D721Med (cell line): Measurements from ENCODE around the gene TMTC4.

ENCODE experiments used
- DNase-seq: peaks from one replicate; pipeline ENCODE4 v3.0.0; 2011; ENCODE audit warnings: low spot score; ENCODE audit not compliant: insufficient read length
- FAIRE-seq: peaks from 2 replicates; lab custom pipeline; 2011; peaks lifted over from hg19 to GRCh38; lab: Jason Lieb, UNC
- TF ChIP-seq, protein P1 (sequence below): IDR thresholded peaks from 2 replicates; pipeline ENCODE4 v1.5.1; 2012; ENCODE audit warnings: mild to moderate bottlenecking, control low read depth; ENCODE audit not compliant: insufficient read depth; ENCODE audit errors: missing control alignments

The TMTC4 gene

DNA sequence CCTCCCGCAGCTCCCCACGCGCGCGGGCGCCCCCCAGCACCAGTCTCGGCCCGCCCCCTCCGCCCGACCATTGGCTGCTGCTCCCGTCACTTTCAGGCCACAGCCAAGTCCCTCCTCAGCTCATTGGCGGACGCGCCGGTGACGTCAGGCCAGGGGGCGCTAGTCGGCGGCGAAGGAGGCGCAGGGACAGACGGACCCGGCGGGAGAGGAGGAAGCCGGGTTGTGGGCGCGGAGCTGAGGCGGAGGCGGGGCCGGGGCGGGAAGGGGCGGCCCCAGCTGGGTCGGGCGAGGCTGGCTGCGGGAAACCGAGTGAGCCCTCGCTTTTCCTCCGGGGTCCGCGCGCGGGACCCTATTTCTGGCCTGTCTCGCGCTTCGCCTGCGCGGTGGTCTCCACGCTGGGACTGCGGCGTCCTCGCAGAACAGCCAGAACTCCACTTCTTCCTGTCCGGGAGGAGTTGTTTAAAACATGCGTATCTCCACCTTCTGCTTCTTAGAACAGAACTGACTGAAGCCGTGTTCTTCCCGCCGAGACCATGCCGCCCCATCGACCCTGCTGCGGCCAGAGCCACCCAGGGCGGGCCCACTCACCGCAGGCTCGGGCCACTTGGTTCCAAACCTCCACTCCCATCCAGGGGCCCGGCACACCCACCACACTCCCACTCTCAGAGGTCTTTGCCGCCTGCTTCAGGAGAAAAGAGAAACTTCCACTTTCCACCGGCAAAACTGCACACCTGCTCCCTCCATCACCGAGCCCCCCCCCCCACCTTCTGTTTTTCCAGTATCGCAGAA, 471 bp upstream of the TMTC4 start:
- no peak for FAIRE-seq
- TF ChIP-seq, protein P1, sequence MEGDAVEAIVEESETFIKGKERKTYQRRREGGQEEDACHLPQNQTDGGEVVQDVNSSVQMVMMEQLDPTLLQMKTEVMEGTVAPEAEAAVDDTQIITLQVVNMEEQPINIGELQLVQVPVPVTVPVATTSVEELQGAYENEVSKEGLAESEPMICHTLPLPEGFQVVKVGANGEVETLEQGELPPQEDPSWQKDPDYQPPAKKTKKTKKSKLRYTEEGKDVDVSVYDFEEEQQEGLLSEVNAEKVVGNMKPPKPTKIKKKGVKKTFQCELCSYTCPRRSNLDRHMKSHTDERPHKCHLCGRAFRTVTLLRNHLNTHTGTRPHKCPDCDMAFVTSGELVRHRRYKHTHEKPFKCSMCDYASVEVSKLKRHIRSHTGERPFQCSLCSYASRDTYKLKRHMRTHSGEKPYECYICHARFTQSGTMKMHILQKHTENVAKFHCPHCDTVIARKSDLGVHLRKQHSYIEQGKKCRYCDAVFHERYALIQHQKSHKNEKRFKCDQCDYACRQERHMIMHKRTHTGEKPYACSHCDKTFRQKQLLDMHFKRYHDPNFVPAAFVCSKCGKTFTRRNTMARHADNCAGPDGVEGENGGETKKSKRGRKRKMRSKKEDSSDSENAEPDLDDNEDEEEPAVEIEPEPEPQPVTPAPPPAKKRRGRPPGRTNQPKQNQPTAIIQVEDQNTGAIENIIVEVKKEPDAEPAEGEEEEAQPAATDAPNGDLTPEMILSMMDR = peak; percentile 25
- DNase-seq = peak; percentile 95

DNA sequence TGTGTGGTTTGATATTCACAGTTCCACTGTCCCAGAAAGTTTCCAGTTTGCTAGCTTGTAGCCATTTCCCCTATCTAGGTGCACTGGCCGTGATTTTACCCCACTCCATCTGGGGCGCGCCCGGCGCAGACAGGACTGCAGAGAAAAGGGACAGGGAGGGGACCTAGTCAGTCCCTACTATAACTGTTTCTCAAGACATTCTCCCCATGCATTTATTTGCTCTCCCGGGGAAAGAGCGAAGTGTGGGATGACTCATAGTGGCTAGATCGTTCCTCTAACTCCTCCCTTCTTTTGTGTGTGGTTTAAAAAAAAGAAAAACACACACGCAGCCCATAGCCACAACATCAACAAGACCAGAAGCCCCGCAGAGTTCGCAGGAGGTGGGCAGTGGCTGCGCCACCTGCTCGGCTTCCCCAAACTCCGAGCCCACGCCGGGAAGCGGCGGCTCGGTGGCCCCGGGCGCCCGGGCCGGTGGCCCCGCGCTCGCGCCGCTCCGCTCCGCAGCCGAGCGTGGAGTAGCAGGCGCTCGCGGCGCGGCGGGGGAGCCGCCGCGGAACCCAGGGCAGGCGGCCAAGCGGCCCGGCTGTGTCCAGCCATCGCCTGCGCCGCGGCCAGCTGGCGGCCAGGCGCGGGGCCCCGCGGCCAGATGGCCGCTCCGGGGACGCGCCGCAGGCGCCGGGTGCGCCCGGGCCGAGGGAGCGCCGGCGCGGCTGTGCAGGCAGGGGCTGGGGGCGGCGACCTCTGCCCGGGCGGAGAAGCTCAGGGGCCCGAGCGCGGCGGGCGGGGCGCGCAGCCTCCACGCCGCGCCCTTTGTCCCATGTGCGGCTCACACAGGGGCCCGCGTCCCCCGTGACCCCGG, 653 bp downstream of the TMTC4 start:
- no peak for FAIRE-seq
- TF ChIP-seq, protein P1 = no peak
- DNase-seq = no peak

DNA sequence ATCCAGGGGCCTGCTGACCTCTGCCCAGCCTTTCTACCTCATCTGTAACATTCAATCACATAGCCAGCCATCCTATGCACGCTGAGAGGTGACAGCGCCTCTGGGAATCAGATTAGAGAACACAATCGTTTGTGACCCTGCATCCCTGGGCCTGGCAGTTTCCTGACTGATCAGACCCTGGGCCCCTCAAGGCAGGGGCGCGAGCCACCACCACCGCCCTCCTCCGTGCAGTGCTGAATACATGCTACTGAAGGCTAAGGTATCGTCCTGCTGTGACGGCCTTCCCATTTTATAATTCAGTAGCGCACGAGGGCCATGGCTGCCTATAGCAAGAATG, 1.3 kb downstream of the TMTC4 start:
- TF ChIP-seq, protein P1 = no peak
- FAIRE-seq = no peak
- DNase-seq = no peak

DNA sequence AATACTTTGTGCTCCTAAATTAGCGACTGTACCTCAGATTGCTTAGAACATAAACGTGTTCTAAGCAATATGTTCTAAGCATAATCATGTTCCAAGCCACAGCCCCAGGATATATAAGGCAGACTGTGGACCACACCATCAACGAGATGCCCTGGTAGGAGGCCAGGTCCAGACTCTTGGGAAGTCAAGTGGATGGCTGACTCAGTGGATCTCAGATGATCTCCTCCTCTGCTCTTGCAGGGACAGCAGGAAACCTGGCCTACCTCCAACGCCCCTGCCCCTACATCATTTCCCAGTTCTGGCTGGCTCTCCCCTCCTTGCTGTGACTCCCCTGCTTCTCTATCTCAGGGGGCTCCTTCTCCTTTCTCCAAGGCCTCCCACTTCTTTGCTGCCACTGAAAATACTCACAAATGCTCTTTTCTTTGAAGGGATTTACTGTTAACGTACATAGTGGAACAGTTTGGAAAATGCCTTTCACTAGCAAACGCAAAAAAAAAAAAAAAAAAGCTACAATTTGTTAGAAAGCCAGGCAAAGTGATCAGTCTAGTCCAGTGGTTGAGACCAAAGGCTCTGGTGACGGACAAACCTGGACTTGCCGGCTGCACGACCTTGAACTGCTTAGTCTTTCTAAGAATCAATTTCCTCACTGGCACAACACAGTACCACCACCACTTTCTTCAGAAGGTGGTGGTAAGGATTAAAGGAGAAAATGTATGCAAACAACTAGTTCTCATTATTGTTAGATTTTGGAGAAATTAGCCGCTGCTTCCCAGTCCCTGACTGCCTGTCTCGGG, 3.0 kb downstream of the TMTC4 start:
- no peak for DNase-seq
- TF ChIP-seq, protein P1 = no peak
- FAIRE-seq = no peak

DNA sequence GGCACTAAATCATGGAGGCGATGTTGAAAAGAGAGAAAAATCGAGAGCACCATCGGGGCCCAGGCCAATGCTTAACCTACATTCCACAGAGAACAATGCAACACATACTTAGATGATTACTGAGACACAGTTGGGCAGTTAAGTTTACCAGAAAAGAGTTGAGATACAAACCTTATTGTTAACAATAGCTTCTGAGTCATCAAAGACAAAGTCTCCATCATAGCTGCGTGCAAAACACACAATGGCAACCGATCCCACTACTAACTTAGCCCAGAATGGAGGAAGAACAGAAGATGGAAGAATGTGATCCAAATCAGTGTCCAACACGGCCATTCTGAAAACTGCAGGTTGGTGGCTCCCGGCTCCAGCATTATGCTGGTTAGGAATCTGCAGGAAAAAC, 6.2 kb downstream of the TMTC4 start:
- TF ChIP-seq, protein P1 = no peak
- DNase-seq = no peak
- no peak for FAIRE-seq

DNA sequence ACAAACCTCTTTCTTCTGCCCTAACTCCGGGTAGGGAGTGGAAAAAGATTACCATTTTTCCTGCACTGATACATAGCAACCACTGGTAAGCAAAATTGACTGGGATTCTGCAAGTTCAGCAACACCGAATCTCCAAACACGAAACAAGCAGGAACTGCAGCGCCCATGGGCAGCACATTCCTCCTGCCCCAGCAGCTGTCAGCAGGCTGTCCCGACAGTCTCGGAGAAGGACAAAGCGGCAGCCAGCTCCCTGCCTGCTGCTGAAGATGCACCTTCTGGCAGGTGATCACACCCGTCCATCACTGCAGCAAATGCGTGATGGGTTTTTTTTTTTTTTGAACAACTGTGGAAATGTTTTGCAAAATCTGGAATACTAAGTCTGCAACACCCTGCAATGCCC, 6.7 kb downstream of the TMTC4 start:
- TF ChIP-seq, protein P1 = no peak
- no peak for FAIRE-seq
- no peak for DNase-seq
